OCI-LY1 (cell line): ENCODE measurements around the gene ARHGEF11.

Experiments used
- EZH2 ChIP-seq: fragments of 200-600 bp; sonication (generic), shearing (Covaris generic); IDR thresholded peaks from 2 replicates; pipeline ENCODE4 v1.8.0; 2017; ENCODE audit warnings: borderline replicate concordance, mixed run types, mild to moderate bottlenecking, antibody characterized with exemption, low read length, moderate library complexity, mixed read lengths
- TF ChIP-seq, protein P1 (sequence below): fragments of 200-600 bp; sonication (generic), shearing (Covaris generic); IDR thresholded peaks from 2 replicates; pipeline ENCODE4 v1.5.1; 2017; ENCODE audit warnings: mild to moderate bottlenecking, antibody characterized with exemption, low read length, moderate library complexity, mixed read lengths

- TF ChIP-seq, protein P1, sequence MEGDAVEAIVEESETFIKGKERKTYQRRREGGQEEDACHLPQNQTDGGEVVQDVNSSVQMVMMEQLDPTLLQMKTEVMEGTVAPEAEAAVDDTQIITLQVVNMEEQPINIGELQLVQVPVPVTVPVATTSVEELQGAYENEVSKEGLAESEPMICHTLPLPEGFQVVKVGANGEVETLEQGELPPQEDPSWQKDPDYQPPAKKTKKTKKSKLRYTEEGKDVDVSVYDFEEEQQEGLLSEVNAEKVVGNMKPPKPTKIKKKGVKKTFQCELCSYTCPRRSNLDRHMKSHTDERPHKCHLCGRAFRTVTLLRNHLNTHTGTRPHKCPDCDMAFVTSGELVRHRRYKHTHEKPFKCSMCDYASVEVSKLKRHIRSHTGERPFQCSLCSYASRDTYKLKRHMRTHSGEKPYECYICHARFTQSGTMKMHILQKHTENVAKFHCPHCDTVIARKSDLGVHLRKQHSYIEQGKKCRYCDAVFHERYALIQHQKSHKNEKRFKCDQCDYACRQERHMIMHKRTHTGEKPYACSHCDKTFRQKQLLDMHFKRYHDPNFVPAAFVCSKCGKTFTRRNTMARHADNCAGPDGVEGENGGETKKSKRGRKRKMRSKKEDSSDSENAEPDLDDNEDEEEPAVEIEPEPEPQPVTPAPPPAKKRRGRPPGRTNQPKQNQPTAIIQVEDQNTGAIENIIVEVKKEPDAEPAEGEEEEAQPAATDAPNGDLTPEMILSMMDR, result no peak
- no peak for TF ChIP-seq EZH2
Observed at GRCh38 chr1:156944848-156945247, 100.7 kb downstream of the ARHGEF11 start.
